Heart left ventricle (tissue), 13 donors: ENCODE data around the gene FOXJ1.

Source experiments
- CTCF ChIP-seq, 12 donors: fragments of 200-600 bp; sonication (generic) in 4 of 12; IDR thresholded peaks; one replicate each; pipeline versions ENCODE4 v1.5.0 to v1.8.0; 2018 to 2022; ENCODE audit warnings: antibody characterized with exemption in 12 of 12, mild to moderate bottlenecking in 5 of 12
- POLR2A ChIP-seq, 2 donors: fragments of 450-650 bp; IDR thresholded peaks; one replicate each; pipeline ENCODE4 v1.6.1; 2017; ENCODE audit warnings: antibody characterized with exemption in 2 of 2, mild to moderate bottlenecking in 2 of 2, moderate library complexity in 2 of 2
- donor health status: ischemic (EF 13 %, LVEDD 7.1; RV severe dilation, severe dysfunction).
- donor health status: DM: no; HTN: yes; CAD: no.
- donor health status: DM: no; HTN: no; CAD: no.
- donor health status: ischemic (EF 25% LVEDD 6.9; RV normal size, moderate dysfunction).
- donor health status: ischemic (EF 25% LVEDD 5.7; RV mildly dilated, moderate dysfunction).
- donor health status: ischemic (EF 35%, LVEDD 5.7; RV mildly dilated, moderate dysfunction).
- donor health status: nonischemic (EF 11% LVEDD 7.7; RV severe dilation, severe dysfunction).
- donor health status: DM: yes; HTN: yes; CAD: no.
- donor health status: PGD.
- donor health status: ischemic (EF 29% LVEDD 5.4; RV normal size, mild dysfunction).
- donor health status: nonischemic (EF 23%, LVEDD 6.1; RV moderate dilation, normal function).

GRCh38 chr17:76166906-76167305 is 25.9 kb upstream of the FOXJ1 start:
- no peak for TF ChIP-seq CTCF (IDR thresholded peaks at IDR 0.05)
- TF ChIP-seq POLR2A (IDR thresholded peaks at IDR 0.05), result no peak
